ENCODE measurements around the gene CORO2A.

The CORO2A gene

DNA sequence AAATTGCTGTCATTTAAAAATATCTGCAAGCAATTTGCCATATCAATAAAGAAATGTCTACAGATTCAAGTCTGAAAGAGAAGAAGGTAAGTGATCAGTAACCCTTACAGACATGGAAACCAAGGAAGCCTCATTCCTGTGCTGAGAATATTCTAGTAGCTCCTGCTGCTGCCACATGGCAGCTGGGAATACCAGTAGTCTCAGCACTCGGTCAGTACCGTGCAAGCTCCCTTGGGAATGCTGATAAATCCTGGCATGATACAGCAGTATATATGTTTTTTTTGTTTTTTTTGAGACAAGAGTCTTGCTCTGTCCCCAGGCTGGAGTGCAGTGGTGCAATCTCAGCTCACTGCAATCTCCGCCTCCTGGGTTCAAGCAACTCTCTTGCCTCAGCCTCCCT lies 108.0 kb downstream of the CORO2A start:
- Histone ChIP-seq H3K4me2 (ENCODE audit: low read length) (no peak overlapping the region), H3K4me3 (ENCODE audit: low read length) (no peak overlapping the region), H3K27me3 (ENCODE audit: low read depth, low read length) (no peaks in the 10 kb centered on the region), H3K9ac (ENCODE audit: low read length) (no peak overlapping the region), H2AFZ (ENCODE audit: low read depth, low read length) (no peak overlapping the region), H3K4me1 (ENCODE audit: low read length) (peaks cover 7% of the 10 kb centered on the region), H3K79me2 (ENCODE audit: low read length) (no peaks in the 10 kb centered on the region), H3K9me3 (ENCODE audit: insufficient read depth, low read length) (no peaks in the 10 kb centered on the region), H3K27ac (ENCODE audit: low read length) (no peak overlapping the region), H3K36me3 (replicated peaks; ENCODE audit: low read depth, low read length) (peaks cover 32% of the 10 kb centered on the region), H4K20me1 (ENCODE audit: insufficient read depth, low read length) (no peaks in the 10 kb centered on the region)
- TF ChIP-seq CTCF (IDR thresholded peaks at IDR 0.05; ENCODE audit: low read depth, low read length) (no peak), EZH2phosphoT487 (IDR thresholded peaks at IDR 0.05; ENCODE audit: low read depth) (no peak)

DNA sequence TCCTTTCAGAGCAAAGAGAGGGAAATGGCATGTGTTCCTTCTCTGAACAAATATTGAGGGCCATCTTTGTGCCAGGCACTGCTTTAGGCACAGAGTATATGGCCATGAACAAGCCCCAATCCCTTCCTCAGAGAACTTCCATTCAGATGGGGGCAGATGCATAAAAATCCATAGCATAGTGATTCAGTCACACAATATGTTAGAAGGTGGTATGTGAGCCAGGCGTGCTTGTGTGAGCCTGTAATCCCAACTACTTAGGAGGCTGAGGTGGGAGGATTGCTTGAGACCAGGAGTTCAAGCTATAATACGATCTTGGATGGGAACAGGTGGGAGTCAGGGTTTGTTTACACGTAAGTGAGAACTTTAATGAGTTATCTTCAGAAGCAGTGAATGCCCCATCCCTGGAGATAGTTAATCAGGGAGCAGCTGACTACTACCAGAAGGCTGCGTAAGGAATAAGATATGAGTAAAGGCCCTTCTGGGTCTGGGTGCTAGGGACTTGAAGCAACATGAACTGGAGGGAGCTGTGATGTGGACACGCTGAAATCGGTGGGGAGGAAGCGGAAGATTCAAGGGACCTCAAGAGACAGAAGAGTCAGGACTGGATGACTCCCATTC lies 108.8 kb downstream of the CORO2A start:
- Histone ChIP-seq H2AFZ (ENCODE audit: low read depth, low read length) (no peak overlapping the region), H4K20me1 (ENCODE audit: insufficient read depth, low read length) (no peaks in the 10 kb centered on the region), H3K27ac (ENCODE audit: low read length) (no peak overlapping the region), H3K27me3 (ENCODE audit: low read depth, low read length) (no peaks in the 10 kb centered on the region), H3K9me3 (ENCODE audit: insufficient read depth, low read length) (no peaks in the 10 kb centered on the region), H3K4me1 (ENCODE audit: low read length) (peaks cover 7% of the 10 kb centered on the region), H3K4me2 (ENCODE audit: low read length) (no peak overlapping the region), H3K4me3 (ENCODE audit: low read length) (no peak overlapping the region), H3K79me2 (ENCODE audit: low read length) (no peaks in the 10 kb centered on the region), H3K36me3 (replicated peaks; ENCODE audit: low read depth, low read length) (peaks cover 33% of the 10 kb centered on the region), H3K9ac (ENCODE audit: low read length) (no peak overlapping the region)
- TF ChIP-seq CTCF (IDR thresholded peaks at IDR 0.05; ENCODE audit: low read depth, low read length), result no peak
- TF ChIP-seq EZH2phosphoT487 (IDR thresholded peaks at IDR 0.05; ENCODE audit: low read depth), result no peak

DNA sequence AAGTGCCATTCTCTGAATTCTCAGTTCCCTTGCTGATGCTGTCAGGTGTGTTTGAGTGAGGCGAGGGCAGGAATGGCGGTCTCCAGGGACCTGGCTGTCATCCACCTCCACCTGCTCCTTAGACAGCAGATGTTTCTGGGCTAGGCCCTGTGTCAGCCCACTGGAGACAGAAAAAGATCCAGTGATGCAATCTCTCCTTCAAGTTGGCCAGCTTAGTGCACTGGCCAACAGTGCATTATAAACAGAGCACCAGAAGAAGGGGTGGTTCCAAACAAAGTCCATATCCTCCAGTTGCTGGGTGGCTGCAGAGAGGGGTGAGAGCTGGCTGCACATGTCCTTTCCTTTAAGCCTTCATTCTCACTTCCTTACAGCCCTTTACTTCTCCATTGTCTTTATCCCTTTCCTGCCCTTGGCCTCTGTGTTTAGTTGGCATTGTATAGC lies 109.4 kb downstream of the CORO2A start:
- no peaks in the 10 kb centered on the region for H4K20me1 ChIP-seq (ENCODE audit: insufficient read depth, low read length)
- H3K4me2 ChIP-seq (ENCODE audit: low read length), result no peak overlapping the region
- no peak overlapping the region for H3K9ac ChIP-seq (ENCODE audit: low read length)
- TF ChIP-seq CTCF (IDR thresholded peaks at IDR 0.05; ENCODE audit: low read depth, low read length) (no peak), EZH2phosphoT487 (IDR thresholded peaks at IDR 0.05; ENCODE audit: low read depth) (no peak)
- no peaks in the 10 kb centered on the region for H3K27me3 ChIP-seq (ENCODE audit: low read depth, low read length)
- H3K4me1 ChIP-seq (ENCODE audit: low read length), result peaks cover 7% of the 10 kb centered on the region
- no peak overlapping the region for H2AFZ ChIP-seq (ENCODE audit: low read depth, low read length)
- H3K36me3 ChIP-seq (replicated peaks; ENCODE audit: low read depth, low read length), result peaks cover 33% of the 10 kb centered on the region
- no peaks in the 10 kb centered on the region for H3K79me2 ChIP-seq (ENCODE audit: low read length)
- H3K9me3 ChIP-seq (ENCODE audit: insufficient read depth, low read length), result no peaks in the 10 kb centered on the region
- no peak overlapping the region for H3K4me3 ChIP-seq (ENCODE audit: low read length)
- H3K27ac ChIP-seq (ENCODE audit: low read length), result no peak overlapping the region

DNA sequence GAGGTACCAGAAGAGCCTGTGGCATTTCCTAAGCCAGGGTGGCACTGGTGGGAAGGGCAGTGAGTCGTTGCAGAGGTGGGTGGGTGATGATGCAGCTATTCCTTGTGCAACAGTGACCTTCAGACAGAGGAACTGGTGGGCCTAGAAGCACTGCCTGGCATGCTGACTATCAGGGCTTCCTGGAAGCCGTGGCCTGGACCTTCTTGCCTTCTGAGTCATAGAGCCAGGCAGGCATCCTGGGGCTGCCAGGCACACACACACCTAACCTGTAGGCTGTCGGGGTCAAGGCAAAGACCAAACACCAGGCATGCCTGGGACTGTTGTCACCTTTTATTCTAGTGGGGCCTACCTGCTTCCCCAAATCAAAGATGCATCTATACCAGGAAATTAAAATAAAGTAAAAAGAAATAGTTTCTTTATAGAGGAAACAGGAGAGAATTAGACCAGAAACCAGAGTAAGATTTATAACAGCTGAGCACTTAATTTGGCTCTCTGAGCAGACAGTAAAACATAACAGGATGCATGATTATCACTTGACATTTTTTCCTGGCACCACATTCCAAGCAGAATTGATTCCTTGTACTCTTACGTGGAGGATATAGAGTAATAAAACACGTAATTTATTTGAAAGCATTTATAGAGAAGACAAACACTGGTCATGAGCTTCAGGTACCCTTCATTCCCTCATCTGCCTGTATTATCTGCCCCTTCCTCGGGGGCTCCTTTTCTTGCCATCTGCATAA lies 110.8 kb downstream of the CORO2A start:
- Histone ChIP-seq H2AFZ (ENCODE audit: low read depth, low read length) (no peak overlapping the region), H3K4me2 (ENCODE audit: low read length) (no peak overlapping the region), H3K9me3 (ENCODE audit: insufficient read depth, low read length) (no peaks in the 10 kb centered on the region), H3K27me3 (ENCODE audit: low read depth, low read length) (no peaks in the 10 kb centered on the region), H3K4me1 (ENCODE audit: low read length) (peaks cover 7% of the 10 kb centered on the region), H3K36me3 (replicated peaks; ENCODE audit: low read depth, low read length) (peaks cover 42% of the 10 kb centered on the region), H3K27ac (ENCODE audit: low read length) (no peak overlapping the region), H3K9ac (ENCODE audit: low read length) (no peak overlapping the region), H3K4me3 (ENCODE audit: low read length) (no peak overlapping the region), H3K79me2 (ENCODE audit: low read length) (no peaks in the 10 kb centered on the region), H4K20me1 (ENCODE audit: insufficient read depth, low read length) (no peaks in the 10 kb centered on the region)
- TF ChIP-seq CTCF (IDR thresholded peaks at IDR 0.05; ENCODE audit: low read depth, low read length), result no peak
- TF ChIP-seq EZH2phosphoT487 (IDR thresholded peaks at IDR 0.05; ENCODE audit: low read depth), result no peak

Measured in OCI-LY3 (cell line).